Epithelial cell of umbilical artery (primary cell): Measurements from ENCODE around the gene LPGAT1. TPM values are rescaled to one million over a fixed set of nuclear protein-coding genes. Genes with fewer than 3 reads are reported as not detected.

Source experiments
- total RNA-seq: library from RNA; depleted of rRNA; stranded (reverse); fragments of >200 nt; gene quantifications from 2 replicates; pipeline ENCODE4 v1.2.3, GENCODE V29; 2014

The LPGAT1 gene
- 30.2 and 71.7 TPM in 2 replicates for total RNA-seq

GRCh38 chr1:211830328-211831142 lies at the start of gene LPGAT1:
Gene LPGAT1 (minus strand): TSS chr1:211830763. CDS start chr1:211829296, 1,467 bp downstream.

Other genes starting within 250 kb of the LPGAT1 start
- gene NEK2, start 155.1 kb downstream of the LPGAT1 start, total RNA-seq = 26.6 and 33.9 TPM in 2 replicates
- 14.6 and 18.5 TPM in 2 replicates for gene INTS7, start 204.8 kb upstream of the LPGAT1 start, total RNA-seq
- gene DTL, start 205.0 kb upstream of the LPGAT1 start, total RNA-seq = 10.1 and 21.9 TPM in 2 replicates